Endothelial cell of umbilical vein (primary cell): ENCODE measurements around the gene ZNF775. TPM values are rescaled to one million over a fixed set of nuclear protein-coding genes. Genes with fewer than 3 reads are reported as not detected.

Experiments
- BruUV-seq: library from RNA; stranded (reverse); fragments of 400-500 nt; replicated peaks from 2 replicates; lab custom pipeline; 2021; lab: Mats Ljungman, UMichigan
- CTCF ChIA-PET: fragments of 300-600, 350-600 bp; sonication (Branson Sonifier 250); formaldehyde crosslinking; loops from one replicate; lab custom pipeline; 2021; ENCODE audit warnings: antibody characterized with exemption, inconsistent platforms; lab: Charles Lee
- POLR2A ChIA-PET: fragments of 300-600, 350-600 bp; sonication (Branson Sonifier 250); formaldehyde crosslinking; loops from one replicate; lab custom pipeline; 2021; ENCODE audit warnings: antibody characterized with exemption, inconsistent platforms; lab: Charles Lee
- DNase-seq: peaks from one replicate; pipeline ENCODE4 v3.0.0-alpha.2; 2011; ENCODE audit warnings: low read depth, low spot score
- FAIRE-seq: peaks from 2 replicates; lab custom pipeline; 2011; peaks lifted over from hg19 to GRCh38; lab: Jason Lieb, UNC
- H2AFZ ChIP-seq: 2 replicates; pipeline ENCODE4 v1.6.0; 2012; ENCODE audit warnings: low read depth, low read length, control low read depth, inconsistent platforms
- H3K27ac ChIP-seq: 2 replicates; pipeline ENCODE4 v1.5.1; 2011; ENCODE audit warnings: low read depth, mild to moderate bottlenecking, control low read depth, low read length, moderate library complexity; ENCODE audit not compliant: insufficient read depth
- H3K27me3 ChIP-seq, 2 experiments: 2 replicates each; pipeline versions ENCODE4 v1.6.0 to v1.6.1; 2011; ENCODE audit warnings: low read length in 2 of 2, mixed read lengths in 1 of 2; ENCODE audit not compliant: control insufficient read depth in 2 of 2, insufficient read depth in 2 of 2
- H3K36me3 ChIP-seq, 2 experiments: 2 replicates in 1 of 2; 3 replicates in 1 of 2; pipeline ENCODE4 v1.5.1; 2011; ENCODE audit warnings: low read length in 2 of 2, mild to moderate bottlenecking in 1 of 2, moderate library complexity in 1 of 2; ENCODE audit not compliant: control insufficient read depth in 2 of 2, insufficient read depth in 2 of 2; ENCODE audit errors: extremely low read depth in 1 of 2
- H3K4me1 ChIP-seq: 3 replicates; pipeline ENCODE4 v1.5.1; 2011; ENCODE audit warnings: mild to moderate bottlenecking, low read length; ENCODE audit not compliant: control insufficient read depth, insufficient read depth; ENCODE audit errors: extremely low read depth
- H3K4me2 ChIP-seq: 2 replicates; pipeline ENCODE4 v1.6.1; 2011; ENCODE audit warnings: low read length, control low read depth, mixed read lengths; ENCODE audit not compliant: insufficient read depth
- H3K4me3 ChIP-seq, 3 experiments: fragments of 200-600 bp in 1 of 3; sonication (generic), shearing (Covaris generic) in 1 of 3; replicated peaks in 1 of 3; 2 replicates each; pipeline ENCODE4 v1.5.1; 2011 to 2016; ENCODE audit warnings: control low read depth in 3 of 3, low read length in 3 of 3, mild to moderate bottlenecking in 2 of 3, inconsistent platforms in 1 of 3, low read depth in 1 of 3, moderate library complexity in 1 of 3; ENCODE audit not compliant: insufficient read depth in 1 of 3
- H3K79me2 ChIP-seq: 2 replicates; pipeline ENCODE4 v1.6.0; 2012; ENCODE audit warnings: low read length, inconsistent platforms; ENCODE audit not compliant: control insufficient read depth, insufficient read depth
- H3K9ac ChIP-seq: replicated peaks from 2 replicates; pipeline ENCODE3; 2011; ENCODE audit warnings: low read length, control low read depth; ENCODE audit not compliant: insufficient read depth; ENCODE audit errors: extremely low read depth
- H3K9me1 ChIP-seq: replicated peaks from 3 replicates; pipeline ENCODE4 v1.6.0; 2011; ENCODE audit warnings: mild to moderate bottlenecking, low read length; ENCODE audit not compliant: control insufficient read depth, insufficient read depth; ENCODE audit errors: extremely low read depth
- H3K9me3 ChIP-seq: replicated peaks from 2 replicates; pipeline ENCODE4 v1.5.1; 2012; ENCODE audit warnings: low read length, inconsistent platforms; ENCODE audit not compliant: control insufficient read depth, insufficient read depth
- H4K20me1 ChIP-seq: replicated peaks from 2 replicates; pipeline ENCODE3; 2011; ENCODE audit warnings: mild to moderate bottlenecking, low read length; ENCODE audit not compliant: control insufficient read depth, insufficient read depth; ENCODE audit errors: extremely low read depth
- CTCF ChIP-seq, 2 donors: IDR thresholded peaks; 1 replicate in 1 of 2; 2 replicates in 1 of 2; pipeline ENCODE4 v1.5.1; 2011; ENCODE audit warnings: low read length in 2 of 2, mild to moderate bottlenecking in 2 of 2, moderate library complexity in 2 of 2, control low read depth in 1 of 2, inconsistent platforms in 1 of 2, low read depth in 1 of 2; ENCODE audit not compliant: insufficient read depth in 1 of 2; ENCODE audit errors: extremely low read depth in 1 of 2
- EZH2 ChIP-seq: IDR thresholded peaks from 2 replicates; pipeline ENCODE4 v1.6.1; 2012; ENCODE audit warnings: borderline replicate concordance, low read depth, mild to moderate bottlenecking, moderate library complexity, low read length, inconsistent platforms; ENCODE audit not compliant: severe bottlenecking
- FOS ChIP-seq: IDR thresholded peaks from 2 replicates; pipeline ENCODE4 v1.6.1; 2011; ENCODE audit warnings: mild to moderate bottlenecking, low read length, moderate library complexity, borderline replicate concordance; ENCODE audit not compliant: insufficient read depth
- JUN ChIP-seq: IDR thresholded peaks from 2 replicates; pipeline ENCODE4 v1.6.1; 2011; ENCODE audit warnings: borderline replicate concordance, low read depth; ENCODE audit not compliant: insufficient read length, insufficient read depth
- MAX ChIP-seq: IDR thresholded peaks from 2 replicates; pipeline ENCODE4 v1.6.1; 2011; ENCODE audit not compliant: insufficient read depth, insufficient read length
- MYC ChIP-seq: IDR thresholded peaks from one replicate; pipeline ENCODE4 v1.6.1; 2011; ENCODE audit warnings: mild to moderate bottlenecking, low read depth, low read length
- POLR2A ChIP-seq: IDR thresholded peaks from 2 replicates; pipeline ENCODE4 v1.6.1; 2012; ENCODE audit warnings: low read depth, mild to moderate bottlenecking, control low read depth, low read length
- POLR2AphosphoS5 ChIP-seq: IDR thresholded peaks from 2 replicates; pipeline ENCODE4 v1.6.1; 2012; ENCODE audit warnings: low read depth, mild to moderate bottlenecking, control low read depth, low read length, moderate library complexity; ENCODE audit not compliant: insufficient read depth
- dilution Hi-C: fragments of 300-500 bp; cut with MboI; formaldehyde crosslinking; loops from one replicate; pipeline ENCODE4 v1.15.0; 2019; ENCODE audit warnings: low sequenced_read_pairs; ENCODE audit not compliant: extremely low pct_ligation_motif_present
- intact Hi-C: fragments of 100-400 bp; cut with micrococcal nuclease; formaldehyde crosslinking; loops from one replicate; pipeline ENCODE4 v1.10.0; 2022
- polyA plus RNA-seq, 4 experiments: library from polyadenylated mRNA; depleted of rRNA in 3 of 4; stranded (reverse) in 3 of 4; unstranded in 1 of 4; fragments of >200 nt; gene quantifications; 2 replicates each; pipeline versions ENCODE4 v1.2.1 to v1.2.3, GENCODE V29; 2011 to 2012; ENCODE audit warnings: missing spikeins in 1 of 4
- total RNA-seq: library from RNA; stranded (reverse); gene quantifications from 2 replicates; pipeline ENCODE4 v1.2.3, GENCODE V29; 2021

The ZNF775 gene
- total and polyA plus RNA-seq, 2 donors (not counting 3 experiments of a cell fraction or from before 2014, with no cell fraction given) = 5.8 to 8.3 TPM

DNA sequence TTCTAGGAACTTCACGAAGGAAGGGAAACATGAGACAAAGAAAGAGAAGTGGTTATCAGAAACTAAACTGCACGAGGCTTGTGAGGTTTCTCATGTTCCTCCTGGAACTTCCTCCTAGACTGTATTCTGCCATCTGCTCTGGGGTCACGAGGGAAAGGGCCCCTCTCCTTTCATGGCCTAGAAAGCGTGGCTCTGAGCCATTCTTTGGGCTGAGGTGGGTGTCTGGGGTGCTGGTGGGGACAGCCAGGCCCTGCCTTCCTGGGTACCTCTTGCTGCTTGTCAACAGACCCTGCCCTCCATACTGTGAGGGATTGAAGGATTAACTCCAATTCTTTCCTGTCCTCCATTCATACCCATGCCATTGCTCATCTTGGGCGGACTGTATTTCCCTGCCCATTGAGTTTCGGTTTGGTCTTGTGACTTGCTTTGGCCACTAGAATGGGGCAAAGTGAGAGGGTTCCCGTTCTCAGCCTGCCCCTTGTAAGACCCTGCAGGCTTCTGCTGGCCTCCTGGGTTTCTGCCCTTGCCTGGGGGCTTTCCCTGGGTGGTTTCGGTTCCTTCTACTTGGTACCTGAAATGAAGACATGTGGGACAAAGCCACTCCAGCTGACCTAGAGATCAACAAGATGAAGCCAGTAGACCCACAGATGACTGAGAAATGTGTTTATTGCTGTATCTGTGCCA is 56.4 kb downstream of the ZNF775 start:
- no peaks in the 10 kb centered on the region for H3K36me3 ChIP-seq
- no peak overlapping the region for H3K4me2 ChIP-seq
- peaks cover 5 to 8% of the 10 kb centered on the region in 2 experiments for H3K27me3 ChIP-seq
- no TSS peak for BruUV-seq
- H3K79me2 ChIP-seq = no peaks in the 10 kb centered on the region
- no peaks in the 10 kb centered on the region for H3K9me3 ChIP-seq
- FAIRE-seq (no peak), DNase-seq (no peak)
- intact Hi-C loops = no loop called here
- H2AFZ ChIP-seq = no peak overlapping the region
- no peaks in the 10 kb centered on the region for H4K20me1 ChIP-seq
- H3K9ac ChIP-seq = no peak overlapping the region
- ChIA-PET POLR2A (no interaction called here), CTCF (interaction anchor here (1.0 kb wide), 1 partner anchor 336 kb away, joined by 4 read pairs; no protein-coding TSS in a partner anchor)
- H3K4me1 ChIP-seq = no peaks in the 10 kb centered on the region
- no peak for TF ChIP-seq MYC
- no peak for TF ChIP-seq MAX
- TF ChIP-seq POLR2AphosphoS5 = no peak
- TF ChIP-seq EZH2 = no peak
- TF ChIP-seq FOS = no peak
- no peak for TF ChIP-seq CTCF (IDR thresholded peaks at IDR 0.05; ENCODE audit: extremely low read depth in 1 of 2, insufficient read depth in 1 of 2, low read depth in 1 of 2, low read length in 2 of 2)
- no peak for TF ChIP-seq JUN
- TF ChIP-seq POLR2A = no peak
- no peaks in the 10 kb centered on the region for H3K9me1 ChIP-seq
- no peak overlapping the region for H3K27ac ChIP-seq
- dilution Hi-C loops = no loop called here
- H3K4me3 ChIP-seq = no peak overlapping the region
